Ishikawa (cell line): ENCODE measurements around the gene ANKLE1.

Source experiments
- CEBPB ChIP-seq: IDR thresholded peaks from 2 replicates; pipeline ENCODE4 v1.6.1; 2012
- EGR1 ChIP-seq: IDR thresholded peaks from 2 replicates; pipeline ENCODE4 v1.6.1; 2012
- EP300 ChIP-seq: IDR thresholded peaks from 2 replicates; pipeline ENCODE4 v1.6.1; 2012; ENCODE audit warnings: borderline replicate concordance
- FOXM1 ChIP-seq: IDR thresholded peaks from 2 replicates; pipeline ENCODE4 v1.6.1; 2012; ENCODE audit warnings: low read depth, borderline replicate concordance
- RAD21 ChIP-seq: IDR thresholded peaks from 2 replicates; pipeline ENCODE4 v1.6.1; 2012; ENCODE audit warnings: low read depth
- TAF1 ChIP-seq: IDR thresholded peaks from 2 replicates; pipeline ENCODE4 v1.6.1; 2012; ENCODE audit warnings: low read depth, mild to moderate bottlenecking
- TEAD4 ChIP-seq: IDR thresholded peaks from 2 replicates; pipeline ENCODE4 v1.6.1; 2012
- USF1 ChIP-seq: IDR thresholded peaks from 2 replicates; pipeline ENCODE4 v1.6.1; 2012
- YY1 ChIP-seq: IDR thresholded peaks from 2 replicates; pipeline ENCODE4 v1.6.1; 2012; ENCODE audit warnings: low read depth
- ZBTB7A ChIP-seq: IDR thresholded peaks from 2 replicates; pipeline ENCODE4 v1.6.1; 2012; ENCODE audit warnings: low read depth

GRCh38 chr19:17303940-17304267 is 22.2 kb downstream of the ANKLE1 start:
- no peak for TF ChIP-seq RAD21
- no peak for TF ChIP-seq EP300
- no peak for TF ChIP-seq ZBTB7A
- TF ChIP-seq EGR1, result no peak
- TF ChIP-seq CEBPB, result no peak
- TF ChIP-seq TAF1, result no peak
- TF ChIP-seq YY1, result no peak
- no peak for TF ChIP-seq FOXM1
- TF ChIP-seq USF1, result no peak
- no peak for TF ChIP-seq TEAD4
